ENCODE data around the gene MAPK7. TPM values are rescaled to one million over a fixed set of nuclear protein-coding genes. Genes with fewer than 3 reads are reported as not detected.

The MAPK7 gene
- total RNA-seq = 10 to 100 TPM; 42.5 to 47.4 TPM
- long read RNA-seq, full-length matches to known transcripts = 6 of 6 reads
- long read RNA-seq, partial matches to known transcripts = 0 of 6 reads
- long read RNA-seq, other reads (novel, unspliced or antisense) = 0 of 6 reads

- ATAC-seq (peak; percentile 20), DNase-seq (peak in 1 of 2 donors; percentile 53)
- intact Hi-C loops (cut with DNase I, micrococcal nuclease) = no loop called here
Observed at GRCh38 chr17:19378416-19379360, at the start of gene MAPK7. Gene MAPK7 (plus strand): TSS chr17:19378498. CDS start chr17:19378901, 403 bp downstream.

GRCh38 chr17:19329136-19329535 lies 49.2 kb upstream of the MAPK7 start:
- DNase-seq = no peak
- no peak for ATAC-seq
- intact Hi-C loops (cut with DNase I, micrococcal nuclease) = no loop called here

- DNase-seq (no peak), ATAC-seq (no peak)
- intact Hi-C loops (cut with DNase I, micrococcal nuclease) = no loop called here
Observed at GRCh38 chr17:19329839-19330238, 48.5 kb upstream of the MAPK7 start.

- ATAC-seq (no peak), DNase-seq (no peak)
- intact Hi-C loops (cut with DNase I, micrococcal nuclease) = no loop called here
Observed at GRCh38 chr17:19330271-19330670, 48.0 kb upstream of the MAPK7 start.

GRCh38 chr17:19331134-19331533 lies 47.2 kb upstream of the MAPK7 start:
- DNase-seq = no peak
- intact Hi-C loops (cut with DNase I, micrococcal nuclease) = no loop called here

GRCh38 chr17:19331543-19332245 lies 46.6 kb upstream of the MAPK7 start:
- ATAC-seq (no peak), DNase-seq (no peak)
- intact Hi-C loops (cut with DNase I, micrococcal nuclease) = no loop called here

More at GRCh38 chr17:19331134-19331533, 47.2 kb upstream of the MAPK7 start:
- no peak for ATAC-seq

- ATAC-seq (no peak), DNase-seq (no peak)
- intact Hi-C loops (cut with DNase I, micrococcal nuclease) = no loop called here
Observed at GRCh38 chr17:19332371-19333131, 45.7 kb upstream of the MAPK7 start.

GRCh38 chr17:19333132-19333440 lies 45.2 kb upstream of the MAPK7 start:
- DNase-seq = no peak
- no peak for ATAC-seq
- intact Hi-C loops (cut with DNase I, micrococcal nuclease) = no loop called here

- intact Hi-C loops (cut with DNase I, micrococcal nuclease) = no loop called here
- ATAC-seq (no peak), DNase-seq (no peak)
Observed at GRCh38 chr17:19333736-19334290, 44.5 kb upstream of the MAPK7 start.

- no peak for ATAC-seq
- DNase-seq = no peak
- intact Hi-C loops (cut with DNase I, micrococcal nuclease) = no loop called here
Observed at GRCh38 chr17:19334331-19334730, 44.0 kb upstream of the MAPK7 start.

- DNase-seq = no peak
- ATAC-seq = no peak
- intact Hi-C loops (cut with DNase I, micrococcal nuclease) = no loop called here
Observed at GRCh38 chr17:19335951-19336631, 42.2 kb upstream of the MAPK7 start.

GRCh38 chr17:19336938-19337711 lies 41.2 kb upstream of the MAPK7 start:
- intact Hi-C loops (cut with DNase I, micrococcal nuclease) = no loop called here
- ATAC-seq = peak; percentile 6

GRCh38 chr17:19337712-19338023 lies 40.6 kb upstream of the MAPK7 start:
- intact Hi-C loops (cut with DNase I, micrococcal nuclease) = no loop called here
- ATAC-seq = no peak
- DNase-seq = no peak

More at GRCh38 chr17:19336938-19337711, 41.2 kb upstream of the MAPK7 start:
- DNase-seq = no peak

GRCh38 chr17:19338031-19338990 lies 40.0 kb upstream of the MAPK7 start:
- DNase-seq = peak; percentile 67 to 83
- peak; percentile 87 for ATAC-seq
- intact Hi-C loops (cut with DNase I, micrococcal nuclease) = no loop called here

GRCh38 chr17:19339341-19339815 lies 38.9 kb upstream of the MAPK7 start:
- ATAC-seq = no peak
- intact Hi-C loops (cut with DNase I, micrococcal nuclease) = no loop called here
- DNase-seq = no peak

GRCh38 chr17:19341211-19341631 lies 37.1 kb upstream of the MAPK7 start:
- intact Hi-C loops (cut with DNase I, micrococcal nuclease) = no loop called here
- DNase-seq = no peak
- ATAC-seq = no peak

Data from left colon (tissue), 2 donors.